Parathyroid adenoma (tissue), 2 donors: Measurements from ENCODE around the gene ATF7IP2.

Experiments
- H2AFZ ChIP-seq: fragments of 300-600 bp; sonication (generic); one replicate; pipeline ENCODE4 v1.7.0; 2017; ENCODE audit warnings: antibody characterized with exemption, mild to moderate bottlenecking
- H3K27ac ChIP-seq: fragments of 300-600 bp; sonication (generic); one replicate; pipeline ENCODE4 v1.7.0; 2017
- H3K27me3 ChIP-seq: fragments of 300-600 bp; sonication (generic); one replicate; pipeline ENCODE4 v1.7.0; 2017; ENCODE audit warnings: low read length; ENCODE audit not compliant: control insufficient read depth, insufficient read depth
- H3K36me3 ChIP-seq: fragments of 300-600 bp; sonication (generic); one replicate; pipeline ENCODE4 v1.7.0; 2017; ENCODE audit warnings: low read length; ENCODE audit not compliant: control insufficient read depth, insufficient read depth
- H3K4me1 ChIP-seq: fragments of 300-600 bp; sonication (generic); one replicate; pipeline ENCODE4 v1.7.0; 2017; ENCODE audit warnings: control low read depth
- H3K4me2 ChIP-seq: fragments of 300-600 bp; sonication (generic); one replicate; pipeline ENCODE4 v1.7.0; 2017; ENCODE audit warnings: low read length
- H3K4me3 ChIP-seq: fragments of 300-600 bp; sonication (generic); one replicate; pipeline ENCODE4 v1.7.0; 2017; ENCODE audit warnings: low read depth, low read length
- H3K79me2 ChIP-seq: fragments of 300-600 bp; sonication (generic); one replicate; pipeline ENCODE4 v1.7.0; 2017; ENCODE audit warnings: control low read depth
- H3K9ac ChIP-seq: fragments of 300-600 bp; sonication (generic); one replicate; pipeline ENCODE4 v1.7.0; 2017; ENCODE audit warnings: mild to moderate bottlenecking
- H3K9me3 ChIP-seq: fragments of 300-600 bp; sonication (generic); one replicate; pipeline ENCODE4 v1.7.0; 2017; ENCODE audit warnings: low read length; ENCODE audit not compliant: control insufficient read depth
- CTCF ChIP-seq: fragments of 300-600 bp; sonication (generic); IDR thresholded peaks from one replicate; pipeline ENCODE4 v1.7.0; 2017; ENCODE audit warnings: antibody characterized with exemption, mild to moderate bottlenecking
- donor health status: primary hyperparathyroidism.

The ATF7IP2 gene

GRCh38 chr16:10480151-10480550, 94.3 kb downstream of the ATF7IP2 start:
- Histone ChIP-seq H2AFZ (no peak overlapping the region), H3K4me2 (no peak overlapping the region), H3K4me3 (no peak overlapping the region), H3K9me3 (no peaks in the 10 kb centered on the region), H3K36me3 (no peaks in the 10 kb centered on the region), H3K27me3 (no peaks in the 10 kb centered on the region), H3K27ac (no peak overlapping the region), H3K4me1 (no peaks in the 10 kb centered on the region), H3K79me2 (no peaks in the 10 kb centered on the region), H3K9ac (no peak overlapping the region)
- TF ChIP-seq CTCF = no peak

- H3K4me3 ChIP-seq = no peak overlapping the region
- no peaks in the 10 kb centered on the region for H3K36me3 ChIP-seq
- H3K9me3 ChIP-seq = no peaks in the 10 kb centered on the region
- H2AFZ ChIP-seq = no peak overlapping the region
- no peak overlapping the region for H3K4me2 ChIP-seq
- TF ChIP-seq CTCF = no peak
- H3K27ac ChIP-seq = no peak overlapping the region
- no peaks in the 10 kb centered on the region for H3K27me3 ChIP-seq
- H3K79me2 ChIP-seq = no peaks in the 10 kb centered on the region
- no peaks in the 10 kb centered on the region for H3K4me1 ChIP-seq
- no peak overlapping the region for H3K9ac ChIP-seq
These were observed 99.3 kb downstream of the ATF7IP2 start for GRCh38 chr16:10485159-10485558.

- H3K36me3 ChIP-seq = no peaks in the 10 kb centered on the region
- H2AFZ ChIP-seq = no peak overlapping the region
- no peaks in the 10 kb centered on the region for H3K27me3 ChIP-seq
- TF ChIP-seq CTCF = no peak
- H3K9me3 ChIP-seq = no peaks in the 10 kb centered on the region
- no peak overlapping the region for H3K4me2 ChIP-seq
- no peak overlapping the region for H3K4me3 ChIP-seq
- H3K79me2 ChIP-seq = no peaks in the 10 kb centered on the region
- H3K4me1 ChIP-seq = no peaks in the 10 kb centered on the region
- no peak overlapping the region for H3K9ac ChIP-seq
- H3K27ac ChIP-seq = no peak overlapping the region
These were observed 100.0 kb downstream of the ATF7IP2 start for GRCh38 chr16:10485698-10486382.

GRCh38 chr16:10490141-10490540, 104.3 kb downstream of the ATF7IP2 start:
- H3K27me3 ChIP-seq = no peaks in the 10 kb centered on the region
- H3K36me3 ChIP-seq = no peaks in the 10 kb centered on the region
- no peak overlapping the region for H3K4me2 ChIP-seq
- H3K9ac ChIP-seq = no peak overlapping the region
- H3K27ac ChIP-seq = no peak overlapping the region
- no peak overlapping the region for H2AFZ ChIP-seq
- H3K4me3 ChIP-seq = no peak overlapping the region
- no peak for TF ChIP-seq CTCF
- no peaks in the 10 kb centered on the region for H3K79me2 ChIP-seq
- H3K4me1 ChIP-seq = no peaks in the 10 kb centered on the region
- H3K9me3 ChIP-seq = no peaks in the 10 kb centered on the region

- no peak for TF ChIP-seq CTCF
- Histone ChIP-seq H3K27me3 (no peaks in the 10 kb centered on the region), H3K4me3 (no peak overlapping the region), H3K79me2 (no peaks in the 10 kb centered on the region), H3K4me1 (no peaks in the 10 kb centered on the region), H3K4me2 (no peak overlapping the region), H3K27ac (no peak overlapping the region), H3K9ac (no peak overlapping the region), H2AFZ (no peak overlapping the region), H3K36me3 (no peaks in the 10 kb centered on the region), H3K9me3 (no peaks in the 10 kb centered on the region)
These were observed 107.4 kb downstream of the ATF7IP2 start for GRCh38 chr16:10493276-10493675.
